ENCODE measurements around the gene AFAP1.
A peak's percentile ranks its signal among the peaks of the same experiment; 100 is the strongest.

Gene AFAP1

DNA sequence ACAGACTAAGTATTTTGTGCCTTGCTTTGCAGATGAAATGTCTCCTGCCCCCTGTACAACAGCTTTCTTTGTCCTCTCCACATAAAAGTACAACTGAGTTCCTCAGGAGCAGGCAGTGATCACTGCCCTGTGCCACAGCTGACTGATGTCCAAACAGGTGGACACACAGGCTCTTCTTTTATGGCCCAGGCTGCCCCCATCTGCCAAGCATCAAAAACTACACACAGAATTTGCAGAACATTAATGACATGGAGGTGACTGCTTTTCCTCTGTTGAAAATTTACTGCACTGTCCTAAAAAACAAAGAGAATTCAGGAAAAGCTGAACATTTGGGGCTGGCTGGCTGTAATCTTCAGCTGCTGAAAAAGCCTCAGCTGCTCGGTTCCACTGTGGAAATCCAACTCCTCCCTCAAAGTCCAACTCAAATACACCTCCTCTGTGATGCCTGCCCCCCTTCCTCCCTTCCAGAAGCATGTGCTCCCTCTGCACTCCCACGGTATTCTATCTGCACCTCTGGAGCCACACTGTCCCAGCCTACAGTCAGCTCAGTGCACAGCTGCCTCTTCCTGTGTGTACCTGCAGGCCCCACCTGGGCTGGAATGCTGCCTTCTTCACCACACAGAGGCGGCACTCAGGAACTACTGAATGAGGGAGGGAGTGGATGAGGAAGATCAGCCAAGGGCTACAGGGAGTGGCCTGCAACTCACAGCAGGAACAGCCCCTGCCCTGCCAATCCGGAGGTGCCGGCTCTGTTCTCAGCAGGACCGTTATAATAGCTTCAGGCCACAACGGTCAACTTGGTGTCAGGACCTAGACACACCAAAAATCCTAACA lies 10.3 kb downstream of the AFAP1 start (continued):
- 0 out of 2 replicates have a peak, but pooled peaks have one; percentile 22 for TF ChIP-seq EGR2 (tag by site-specific recombination; IDR thresholded peaks at IDR 0.05; ENCODE audit: low read depth)

- Histone ChIP-seq H3K4me1 (ENCODE audit: control insufficient read depth, insufficient read depth, low read length) (no peaks in the 10 kb centered on the region), H3K27ac (ENCODE audit: extremely low read depth, low read depth, low read length) (no peak overlapping the region), H3K4me3 (ENCODE audit: low read depth, low read length) (no peak overlapping the region), H3K9me3 (ENCODE audit: control insufficient read depth, insufficient read depth, low read depth, low read length) (no peaks in the 10 kb centered on the region), H3K36me3 (ENCODE audit: control insufficient read depth in 2 of 2, insufficient read depth in 1 of 2, low read length in 2 of 2) (no peaks in the 10 kb centered on the region)
- POLR2A ChIA-PET = no interaction called here
- TF ChIP-seq ZBTB11 (tag by site-specific recombination; conservative IDR thresholded peaks at IDR 0.05; ENCODE audit: low read depth) (no peak), ZNF624 (tag by site-specific recombination; IDR thresholded peaks at IDR 0.05) (no peak), ZNF350 (tag by site-specific recombination; IDR thresholded peaks at IDR 0.05) (no peak), BCL11A (tag by site-specific recombination; IDR thresholded peaks at IDR 0.05; ENCODE audit: low read depth) (no peak), ZNF571 (tag by site-specific recombination; IDR thresholded peaks at IDR 0.05) (no peak), ZNF394 (tag by site-specific recombination; IDR thresholded peaks at IDR 0.05; ENCODE audit: borderline replicate concordance) (no peak), ZNF600 (tag by site-specific recombination; IDR thresholded peaks at IDR 0.05) (no peak), ZNF19 (tag by site-specific recombination; IDR thresholded peaks at IDR 0.05; ENCODE audit: low read depth) (no peak), ZNF426 (tag by site-specific recombination; IDR thresholded peaks at IDR 0.05) (no peak)
- CTCF ChIA-PET = interaction anchor here (0.6 to 7.5 kb wide), 3 partner anchors 19 to 124 kb away, joined by 3 to 73 read pairs (median 4); no protein-coding TSS in a partner anchor
Observed at GRCh38 chr4:7928711-7929110, 10.9 kb downstream of the AFAP1 start.

DNA sequence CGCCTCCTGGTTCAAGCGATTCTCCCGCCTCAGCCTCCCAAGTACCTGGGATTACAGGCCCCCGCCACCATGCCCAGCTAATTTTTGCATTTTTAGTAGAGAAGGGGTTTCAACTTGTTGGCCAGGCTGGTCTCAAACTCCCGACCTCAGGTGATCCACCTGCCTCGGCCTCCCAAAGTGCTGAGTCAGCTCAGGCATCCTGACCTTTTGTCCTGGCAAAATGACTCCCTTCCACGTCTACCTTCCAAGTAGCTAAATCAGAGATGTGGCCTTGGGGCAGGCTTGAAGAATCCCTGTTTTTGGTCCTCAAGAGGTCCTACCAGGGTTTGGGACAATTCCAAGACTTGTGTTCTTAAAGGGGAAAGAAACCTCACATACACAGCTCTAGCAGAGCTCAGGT lies 12.8 kb downstream of the AFAP1 start:
- ChIA-PET CTCF (interaction anchor here (0.6 to 7.5 kb wide), 3 partner anchors 11 to 122 kb away, joined by 3 to 73 read pairs (median 3); no protein-coding TSS in a partner anchor), POLR2A (no interaction called here)
- no peaks in the 10 kb centered on the region for H3K9me3 ChIP-seq (ENCODE audit: control insufficient read depth, insufficient read depth, low read depth, low read length)
- H3K27ac ChIP-seq (ENCODE audit: extremely low read depth, low read depth, low read length) = no peak overlapping the region
- no peaks in the 10 kb centered on the region for H3K4me1 ChIP-seq (ENCODE audit: control insufficient read depth, insufficient read depth, low read length)
- H3K4me3 ChIP-seq (ENCODE audit: low read depth, low read length) = no peak overlapping the region
- TF ChIP-seq ZNF426 (tag by site-specific recombination; IDR thresholded peaks at IDR 0.05) (no peak), ZNF639 (tag by site-specific recombination; IDR thresholded peaks at IDR 0.05) (no peak), ATF2 (tag by site-specific recombination; IDR thresholded peaks at IDR 0.05; ENCODE audit: low read depth) (no peak), FEZF1 (tag by site-specific recombination; IDR thresholded peaks at IDR 0.05) (no peak), ZSCAN30 (tag by site-specific recombination; IDR thresholded peaks at IDR 0.05) (no peak), YY2 (tag by site-specific recombination; IDR thresholded peaks at IDR 0.05) (no peak), PRDM1 (tag by site-specific recombination; IDR thresholded peaks at IDR 0.05) (no peak), ZBTB48 (tag by site-specific recombination; IDR thresholded peaks at IDR 0.05) (no peak), GLI2 (tag by site-specific recombination; IDR thresholded peaks at IDR 0.05; ENCODE audit: borderline replicate concordance, low read depth) (no peak), ZFP3 (tag by site-specific recombination; IDR thresholded peaks at IDR 0.05; ENCODE audit: low read depth) (no peak), SP3 (tag by site-specific recombination; IDR thresholded peaks at IDR 0.05) (no peak), ZNF664 (tag by site-specific recombination; IDR thresholded peaks at IDR 0.05) (no peak), BCL11B (tag by site-specific recombination; IDR thresholded peaks at IDR 0.05; ENCODE audit: low read depth) (no peak), ZNF521 (tag by site-specific recombination; IDR thresholded peaks at IDR 0.05) (no peak), ZNF114 (tag by site-specific recombination; IDR thresholded peaks at IDR 0.05) (no peak), HOXD13 (CRISPR knock-in tag; IDR thresholded peaks at IDR 0.05; ENCODE audit: borderline replicate concordance) (no peak)
- TF ChIP-seq, protein P1, sequence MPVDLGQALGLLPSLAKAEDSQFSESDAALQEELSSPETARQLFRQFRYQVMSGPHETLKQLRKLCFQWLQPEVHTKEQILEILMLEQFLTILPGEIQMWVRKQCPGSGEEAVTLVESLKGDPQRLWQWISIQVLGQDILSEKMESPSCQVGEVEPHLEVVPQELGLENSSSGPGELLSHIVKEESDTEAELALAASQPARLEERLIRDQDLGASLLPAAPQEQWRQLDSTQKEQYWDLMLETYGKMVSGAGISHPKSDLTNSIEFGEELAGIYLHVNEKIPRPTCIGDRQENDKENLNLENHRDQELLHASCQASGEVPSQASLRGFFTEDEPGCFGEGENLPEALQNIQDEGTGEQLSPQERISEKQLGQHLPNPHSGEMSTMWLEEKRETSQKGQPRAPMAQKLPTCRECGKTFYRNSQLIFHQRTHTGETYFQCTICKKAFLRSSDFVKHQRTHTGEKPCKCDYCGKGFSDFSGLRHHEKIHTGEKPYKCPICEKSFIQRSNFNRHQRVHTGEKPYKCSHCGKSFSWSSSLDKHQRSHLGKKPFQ (tag by site-specific recombination; IDR thresholded peaks at IDR 0.05) = no peak
- no peaks in the 10 kb centered on the region for H3K36me3 ChIP-seq (ENCODE audit: control insufficient read depth in 2 of 2, insufficient read depth in 1 of 2, low read length in 2 of 2)
